KG1 (cell line): ENCODE measurements around the gene BMPR1B.
"Not testable (repeated sequence)": the region's sequence is repeated elsewhere in the genome, so short reads cannot be mapped to it uniquely, and the experiment has no call there.

Experiments used
- DNase-seq: peaks from one replicate; lab custom pipeline; 2025; lab: John Stamatoyannopoulos, UW

Gene BMPR1B

DNA sequence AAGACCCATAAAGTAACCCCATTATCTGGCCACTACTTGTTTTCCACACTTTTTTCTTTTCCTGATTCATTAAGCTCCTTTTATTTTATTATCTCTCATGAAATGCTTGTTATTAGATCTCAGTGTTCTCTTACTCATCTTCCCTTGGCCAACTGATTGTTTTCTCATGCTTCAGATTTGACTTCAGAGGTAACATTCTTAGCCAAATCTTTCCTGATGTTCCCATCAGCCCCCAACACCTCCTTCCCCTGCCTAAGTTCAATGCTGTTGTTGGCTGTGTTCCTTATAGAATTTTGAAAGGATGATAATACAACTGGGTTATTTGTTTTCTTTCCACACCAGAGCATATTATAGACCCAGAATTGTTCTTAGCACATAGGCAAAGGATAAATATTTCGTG lies 75.6 kb downstream of the BMPR1B start:
- DNase-seq, result no peak

DNA sequence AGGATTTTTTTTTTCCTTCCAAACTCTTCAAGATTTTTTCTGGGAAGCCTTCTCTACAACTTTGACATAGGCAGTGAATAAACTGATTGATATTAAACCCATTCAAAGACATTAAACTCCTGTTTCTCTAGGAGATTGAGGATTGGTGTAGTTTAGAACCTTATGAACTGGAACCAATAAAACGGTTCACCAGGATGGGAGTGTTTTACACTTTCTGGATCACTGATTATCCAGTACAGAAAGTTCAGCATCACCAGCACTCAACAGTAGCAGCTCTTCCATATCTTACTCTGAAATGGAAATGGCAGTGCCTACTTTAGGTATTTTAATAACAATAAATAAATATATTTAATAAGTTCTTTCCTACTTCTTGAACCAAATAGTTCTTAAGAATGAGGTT lies 76.7 kb downstream of the BMPR1B start:
- no peak for DNase-seq

DNA sequence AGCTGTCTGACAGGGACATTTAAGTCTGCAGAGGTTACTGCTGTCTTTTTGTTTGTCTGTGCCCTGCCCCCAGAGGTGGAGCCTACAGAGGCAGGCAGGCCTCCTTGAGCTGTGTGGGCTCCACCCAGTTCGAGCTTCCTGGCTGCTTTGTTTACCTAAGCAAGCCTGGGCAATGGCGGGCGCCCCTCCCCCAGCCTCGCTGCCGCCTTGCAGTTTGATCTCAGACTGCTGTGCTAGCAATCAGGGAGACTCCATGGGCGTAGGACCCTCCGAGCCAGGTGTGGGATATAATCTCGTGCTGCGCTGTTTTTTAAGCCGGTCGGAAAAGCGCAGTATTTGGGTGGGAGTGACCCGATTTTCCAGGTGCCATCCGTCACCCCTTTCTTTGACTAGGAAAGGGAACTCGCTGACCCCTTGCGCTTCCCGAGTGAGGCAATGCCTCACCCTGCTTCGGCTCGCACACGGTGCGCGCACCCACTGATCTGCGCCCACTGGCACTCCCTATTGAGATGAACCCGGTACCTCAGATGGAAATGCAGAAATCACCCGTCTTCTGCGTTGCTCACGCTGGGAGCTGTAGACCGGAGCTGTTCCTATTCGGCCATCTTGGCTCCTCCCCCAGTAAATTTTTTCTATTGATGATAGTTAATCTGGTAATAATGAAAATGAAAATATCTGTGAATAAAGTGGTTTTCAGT lies 83.6 kb downstream of the BMPR1B start:
- DNase-seq, result not testable (repeated sequence)

DNA sequence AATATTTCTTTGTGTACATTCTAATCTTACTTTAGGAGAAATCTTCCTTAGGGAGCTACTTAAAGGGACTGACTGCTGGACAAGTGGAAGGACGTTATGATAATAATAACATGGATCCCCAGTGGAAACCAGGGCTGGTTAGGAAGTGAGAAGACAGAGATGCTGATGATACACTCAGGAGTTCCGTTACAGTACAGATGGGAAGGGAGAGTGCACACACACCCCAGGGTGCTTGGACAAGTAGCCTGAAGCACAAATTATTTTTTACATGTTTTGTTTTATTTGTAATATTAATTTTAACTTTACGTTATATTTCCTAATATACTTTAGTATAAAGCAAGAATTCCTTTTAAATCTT lies 84.1 kb downstream of the BMPR1B start:
- DNase-seq, result no peak

DNA sequence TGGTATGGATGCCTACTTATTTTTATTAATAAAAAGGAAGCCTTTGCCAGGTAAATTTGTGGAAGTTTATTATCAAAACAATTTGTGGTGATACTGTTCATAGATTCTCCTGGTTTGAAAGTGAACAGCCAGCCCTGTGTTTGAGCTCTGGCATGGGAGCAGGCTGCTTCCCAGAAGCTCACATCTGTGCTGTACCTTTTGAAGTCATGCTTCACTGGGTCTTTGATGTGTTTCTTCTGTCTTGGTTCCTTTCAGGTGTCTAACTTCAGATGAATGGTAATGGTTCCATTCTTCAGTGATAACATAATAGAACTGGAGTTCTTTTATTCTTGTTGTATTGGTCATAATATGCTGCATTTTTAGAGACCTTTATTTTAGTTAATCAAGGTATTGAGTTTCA lies 85.5 kb downstream of the BMPR1B start:
- DNase-seq, result no peak

DNA sequence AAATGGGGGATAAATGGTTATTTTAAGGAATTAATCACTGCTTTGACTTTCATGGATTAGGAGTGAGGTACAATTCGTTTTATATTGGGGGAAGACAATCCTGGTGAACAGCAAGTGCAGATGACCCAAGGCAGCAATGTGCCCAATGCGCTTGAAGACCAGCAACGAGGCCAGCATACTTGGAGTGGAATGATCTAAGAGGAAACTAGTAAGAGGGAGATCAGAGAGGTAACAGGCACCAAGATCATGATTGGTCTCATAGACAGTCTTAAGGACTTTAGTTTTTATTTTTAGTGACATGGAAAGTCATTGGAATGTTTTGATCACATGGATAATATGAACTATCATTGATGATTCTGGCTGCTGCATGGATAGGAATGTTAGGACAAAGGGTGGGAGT lies 90.6 kb downstream of the BMPR1B start:
- DNase-seq, result no peak

DNA sequence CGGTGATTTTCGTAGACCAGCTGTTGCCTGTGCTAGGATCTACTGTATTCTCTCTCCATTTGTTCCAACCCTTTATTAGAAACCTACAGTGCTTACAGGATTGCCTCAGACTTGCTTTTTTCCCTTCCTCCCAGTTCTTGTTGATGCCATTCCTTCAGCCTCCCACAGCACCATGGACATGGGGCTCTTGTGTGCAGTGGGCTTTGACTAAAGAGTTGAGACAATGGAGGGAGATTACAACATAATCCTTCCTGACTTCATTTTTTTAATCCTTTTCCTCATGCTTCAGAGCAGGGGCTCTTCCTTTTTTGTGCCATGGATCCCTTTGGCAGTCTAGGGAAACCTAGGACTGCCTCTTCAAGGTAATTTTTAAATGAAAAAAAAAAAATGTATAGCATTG lies 92.1 kb downstream of the BMPR1B start:
- no peak for DNase-seq

DNA sequence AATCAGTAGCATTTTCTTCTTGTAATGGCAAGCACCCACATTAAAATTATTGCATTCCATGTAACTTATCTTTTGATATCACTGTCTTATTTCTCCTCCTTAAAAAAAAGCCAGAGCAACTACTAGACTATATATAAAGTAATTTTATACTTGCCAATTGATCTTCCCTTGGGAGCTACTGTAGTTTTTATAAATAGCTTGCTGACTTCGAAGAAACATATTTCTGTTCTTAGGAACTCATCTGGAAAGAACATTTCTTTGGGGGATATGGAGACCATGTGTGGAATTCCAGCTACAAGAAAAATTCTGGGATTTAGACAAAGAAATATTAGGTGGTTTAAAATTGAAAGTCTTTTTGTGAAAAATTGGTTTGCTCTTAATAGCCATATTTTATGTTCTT lies 94.9 kb downstream of the BMPR1B start:
- no peak for DNase-seq

DNA sequence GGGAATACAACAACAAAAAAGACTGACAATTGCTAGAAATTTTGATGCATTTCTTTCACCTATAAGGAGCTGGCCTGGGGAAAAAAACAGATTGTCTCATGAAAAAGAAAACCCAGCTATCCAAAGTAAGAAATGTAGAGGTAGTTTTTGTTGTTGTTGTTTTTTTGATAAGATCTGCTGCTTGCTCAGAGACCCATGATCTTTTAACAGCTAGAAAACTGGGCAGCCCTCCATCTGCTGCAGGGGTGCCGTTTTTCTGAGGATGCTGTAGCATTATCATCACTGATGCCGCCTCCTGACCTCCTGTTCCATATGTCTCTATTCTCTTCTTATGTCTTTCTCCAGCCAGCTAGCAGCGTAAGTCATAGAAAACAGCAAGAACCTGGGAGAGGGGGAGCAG lies 98.3 kb downstream of the BMPR1B start:
- DNase-seq, result no peak

DNA sequence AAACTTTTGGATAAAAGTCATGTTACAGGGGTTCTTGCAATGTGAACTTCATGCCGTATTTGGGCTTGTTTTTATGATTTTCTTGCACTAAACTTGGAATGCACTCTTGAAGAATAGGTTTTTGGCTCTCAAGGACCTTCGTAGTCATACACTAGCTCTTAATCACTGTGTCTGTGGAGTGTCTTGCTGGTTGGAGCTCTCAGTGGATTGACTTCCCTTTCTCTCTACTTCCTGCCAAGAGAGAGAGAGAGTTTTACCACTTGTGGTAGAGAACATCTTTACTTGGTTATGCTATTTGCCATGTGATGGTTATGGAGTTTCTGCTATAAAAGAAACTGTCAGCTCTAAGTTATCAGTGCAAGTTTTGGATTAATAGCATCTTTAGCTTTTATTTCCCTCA lies 112.4 kb downstream of the BMPR1B start:
- no peak for DNase-seq

DNA sequence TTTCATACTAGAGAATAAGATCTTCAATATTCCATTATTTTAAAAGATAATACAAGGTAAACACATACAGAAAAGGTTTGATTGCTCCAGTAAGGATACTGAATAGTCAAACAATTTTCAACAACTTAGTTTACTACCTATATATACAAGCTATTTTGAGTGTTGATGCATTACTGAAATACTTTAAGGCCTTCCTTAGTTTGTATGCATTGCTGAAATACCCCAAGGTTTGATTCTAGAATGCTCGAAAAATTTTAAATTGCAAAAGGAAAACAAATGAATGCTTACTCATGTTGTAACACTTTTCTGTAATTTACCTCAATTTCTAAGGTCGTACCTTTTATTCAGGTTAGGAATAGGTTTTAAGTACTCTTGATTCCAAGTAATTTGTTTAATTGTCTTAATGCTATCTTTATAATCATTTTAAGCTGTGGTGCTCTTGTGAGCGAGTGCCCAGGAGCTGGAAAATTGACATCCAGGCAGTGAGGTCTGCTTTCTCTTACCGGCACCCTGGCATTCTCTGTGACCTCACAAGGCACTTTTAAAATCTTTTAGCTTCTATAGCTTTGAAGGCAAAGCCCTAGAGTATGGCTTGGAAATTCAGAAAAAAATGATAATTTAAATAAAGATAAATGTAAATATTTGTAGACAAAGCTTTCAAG lies 114.0 kb downstream of the BMPR1B start:
- DNase-seq, result no peak

DNA sequence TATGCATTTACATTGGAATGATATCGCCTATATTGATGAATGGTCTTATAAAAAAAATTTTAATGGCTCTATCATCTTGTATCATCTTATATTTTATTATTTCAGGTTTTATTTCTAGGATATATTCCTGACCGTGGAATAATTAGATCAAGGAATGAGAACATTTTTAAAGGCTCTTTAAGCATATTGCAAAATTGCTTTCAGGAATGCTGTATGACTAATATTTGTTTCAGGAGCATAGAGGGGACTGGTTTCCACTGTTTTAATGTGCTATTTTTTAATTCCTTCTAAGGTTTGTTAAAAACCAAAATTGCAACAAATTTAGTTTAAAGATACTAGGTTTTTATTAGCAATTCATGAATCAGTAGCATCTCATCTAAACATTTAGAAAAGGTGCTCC lies 120.2 kb downstream of the BMPR1B start:
- DNase-seq, result no peak

DNA sequence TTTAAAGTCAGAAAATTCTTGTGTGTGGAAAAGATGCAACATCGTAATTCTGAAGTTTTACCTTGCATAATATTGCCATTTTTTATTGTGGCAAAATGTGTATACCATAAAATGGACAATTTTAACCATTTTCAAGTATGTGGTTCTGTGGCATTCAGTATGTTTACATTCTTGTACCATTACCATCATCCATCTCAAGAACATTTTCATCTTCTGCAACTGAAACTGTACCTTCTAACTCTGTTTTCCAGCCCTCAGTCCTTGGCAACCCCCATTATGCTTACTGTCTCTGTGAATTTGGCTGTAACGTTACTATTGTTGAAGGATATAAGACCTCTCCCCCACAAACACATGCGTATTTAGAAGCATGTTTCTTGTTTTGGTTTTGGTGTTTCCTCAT lies 123.2 kb downstream of the BMPR1B start:
- DNase-seq, result no peak

DNA sequence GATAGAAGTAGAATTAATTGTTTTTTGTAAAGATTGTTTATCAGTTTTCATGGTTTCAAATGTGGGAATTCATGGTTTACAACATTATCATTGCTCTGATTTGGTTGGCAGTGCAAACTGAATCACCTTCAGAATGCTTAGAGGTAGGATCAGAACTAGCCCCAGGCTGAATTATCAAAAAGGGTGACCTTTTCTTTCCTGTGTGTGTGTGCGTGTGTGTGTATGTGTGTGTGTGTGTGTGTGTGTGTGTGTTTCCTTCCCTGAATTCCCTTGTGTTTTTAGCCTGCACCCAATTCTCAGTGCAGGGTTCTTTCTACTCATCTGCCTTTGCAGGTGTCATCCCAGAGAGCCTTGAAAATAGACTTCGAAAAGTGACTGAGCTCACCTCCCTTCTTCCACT lies 125.0 kb downstream of the BMPR1B start:
- no peak for DNase-seq

DNA sequence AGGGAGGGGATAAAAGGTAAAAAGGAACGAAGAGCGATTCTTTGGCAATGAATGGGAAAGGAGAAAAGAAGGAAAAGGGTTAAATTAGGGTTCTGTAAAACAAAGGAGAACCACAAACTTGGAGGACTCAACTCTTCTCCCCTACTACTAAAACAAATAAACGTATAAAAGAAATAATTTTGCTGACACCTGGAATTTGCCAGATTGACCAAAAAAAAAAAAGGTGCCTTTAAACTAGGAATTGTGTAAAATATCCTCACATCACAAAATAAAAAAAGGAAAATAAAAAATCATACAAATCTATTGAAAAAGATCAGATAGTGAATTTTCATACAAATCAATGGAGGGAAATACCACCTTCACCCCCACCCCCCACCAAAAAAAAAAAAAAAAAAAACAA lies 129.3 kb downstream of the BMPR1B start:
- DNase-seq, result no peak

DNA sequence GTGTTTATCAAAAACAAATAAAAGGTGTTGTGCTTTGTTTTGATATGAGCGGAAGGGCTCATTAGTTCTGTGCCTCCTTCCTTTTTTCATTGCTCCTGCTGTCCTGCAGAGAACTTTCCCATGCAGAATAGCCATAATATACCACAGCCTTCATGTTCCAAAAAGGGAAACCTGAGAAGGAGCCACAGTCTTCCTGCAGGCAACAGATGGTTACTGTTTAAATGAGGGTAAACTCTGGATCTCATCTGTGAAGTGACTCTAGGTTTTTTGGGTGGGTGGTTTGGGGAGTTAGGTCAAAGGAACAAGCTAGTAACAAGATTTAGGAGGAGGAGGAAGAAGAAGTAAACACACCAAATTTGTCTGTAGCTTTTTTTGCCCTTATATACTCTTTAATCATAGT lies 131.8 kb downstream of the BMPR1B start:
- DNase-seq, result no peak

DNA sequence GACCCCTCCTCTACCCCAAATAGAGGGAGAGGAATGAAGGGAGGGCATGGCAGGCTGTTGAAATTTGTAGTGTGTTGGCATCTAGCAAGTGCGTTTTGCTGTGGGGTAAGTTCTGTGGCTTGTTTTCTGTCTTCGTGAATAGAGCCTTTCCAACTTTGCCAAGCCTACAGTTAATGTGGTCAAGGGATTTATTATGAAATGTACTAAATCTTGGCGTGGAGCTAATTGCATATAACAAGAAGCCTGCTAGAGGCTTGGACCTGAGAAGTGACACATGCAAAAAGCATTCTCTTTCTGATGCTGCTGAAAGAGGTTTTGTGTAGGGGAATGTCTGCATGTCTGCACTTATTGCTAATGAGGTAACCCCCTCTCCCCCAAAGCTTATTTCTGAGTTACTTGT lies 132.2 kb downstream of the BMPR1B start:
- no peak for DNase-seq

DNA sequence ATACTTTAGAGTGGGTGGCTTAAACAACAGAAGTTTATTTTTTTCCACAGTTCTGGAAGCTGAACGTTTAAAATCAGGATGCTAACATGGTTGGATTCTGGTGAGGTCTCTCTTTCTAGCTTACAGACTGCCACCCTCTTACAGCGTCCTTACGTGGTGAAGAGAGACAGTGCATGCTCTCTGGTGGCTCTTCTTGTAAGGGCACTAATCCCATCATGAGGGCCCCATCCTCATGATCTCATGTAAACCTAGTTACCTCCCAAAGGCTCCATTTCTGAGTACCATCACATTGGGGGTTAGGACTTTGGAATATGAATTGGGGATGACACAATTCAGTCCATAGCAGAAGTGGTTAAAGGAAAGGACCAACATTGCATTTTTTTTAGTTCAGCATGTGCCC lies 132.8 kb downstream of the BMPR1B start:
- no peak for DNase-seq

DNA sequence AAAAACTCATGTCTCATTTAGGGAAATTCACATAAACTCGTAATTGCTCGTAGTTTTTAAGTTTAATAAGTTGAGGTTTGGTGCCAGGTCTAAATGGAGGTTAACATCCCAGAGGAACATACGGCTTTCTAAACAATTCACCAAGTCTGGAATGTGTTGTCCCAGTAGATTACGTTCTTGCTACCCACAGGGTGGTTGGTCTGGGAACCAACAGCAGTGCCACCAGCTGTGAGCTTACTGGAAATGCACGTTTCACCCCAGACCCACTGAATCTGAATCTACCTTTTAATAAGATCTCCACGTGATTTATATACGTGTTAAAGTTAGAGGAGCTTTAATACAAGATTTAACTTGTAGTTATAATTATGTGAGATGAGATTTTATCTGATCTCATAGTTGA lies 134.3 kb downstream of the BMPR1B start:
- DNase-seq, result no peak

DNA sequence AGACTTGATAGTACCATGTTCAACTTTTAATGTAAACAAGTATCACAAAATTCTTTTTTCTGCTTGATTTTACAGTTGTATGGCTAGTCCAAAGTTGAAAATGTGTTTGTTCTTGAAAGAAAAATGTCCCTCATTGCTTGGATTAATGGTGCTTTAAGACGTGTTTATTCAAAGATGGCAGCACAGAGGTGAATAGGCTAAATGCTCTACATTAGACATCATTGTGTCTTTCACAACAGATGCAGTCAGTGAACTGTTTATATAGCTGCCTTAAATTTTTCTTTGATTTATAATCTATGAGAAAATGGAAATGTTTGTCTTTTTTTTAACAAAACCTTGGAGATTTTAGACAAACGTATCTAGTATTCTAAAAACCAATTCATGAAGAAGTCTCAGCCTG lies 137.3 kb downstream of the BMPR1B start:
- DNase-seq, result no peak

DNA sequence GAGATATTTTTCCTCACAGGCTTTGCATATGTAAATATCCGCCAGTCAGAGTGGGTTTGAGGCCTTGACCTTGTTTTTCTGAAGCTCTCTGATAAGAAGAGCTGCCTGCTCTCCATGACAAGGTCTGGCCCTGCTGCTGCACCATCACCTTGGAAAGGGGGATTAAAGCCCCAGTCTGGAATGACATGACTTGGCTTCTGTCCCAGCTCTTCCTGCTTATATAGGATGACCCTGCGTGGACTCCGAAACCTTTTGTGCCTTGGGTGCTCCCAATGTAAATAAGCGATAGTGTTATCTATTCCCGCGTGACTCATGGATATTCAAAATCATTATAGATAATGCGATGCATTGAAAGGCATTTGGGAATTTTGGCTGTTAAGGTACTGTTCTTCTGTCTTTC lies 139.3 kb downstream of the BMPR1B start:
- DNase-seq, result no peak

DNA sequence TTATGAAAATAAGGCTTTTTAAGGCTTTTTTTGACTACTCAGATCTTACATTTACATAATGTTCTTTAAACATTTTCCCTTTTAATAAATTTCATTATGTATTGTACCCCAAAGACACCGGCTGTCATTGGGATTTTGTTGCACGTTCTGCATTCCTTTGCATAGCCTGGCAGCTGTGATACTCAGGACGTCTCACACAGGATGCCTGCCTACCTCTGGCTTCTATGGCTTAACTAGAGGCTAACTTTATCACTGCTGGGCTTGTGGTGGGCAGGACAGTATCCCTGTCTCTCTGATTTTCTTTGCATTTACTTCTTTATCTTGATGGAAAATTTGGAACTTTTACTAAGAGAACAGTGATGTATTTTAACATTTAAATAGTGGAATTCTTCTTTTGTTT lies 147.8 kb downstream of the BMPR1B start:
- no peak for DNase-seq

DNA sequence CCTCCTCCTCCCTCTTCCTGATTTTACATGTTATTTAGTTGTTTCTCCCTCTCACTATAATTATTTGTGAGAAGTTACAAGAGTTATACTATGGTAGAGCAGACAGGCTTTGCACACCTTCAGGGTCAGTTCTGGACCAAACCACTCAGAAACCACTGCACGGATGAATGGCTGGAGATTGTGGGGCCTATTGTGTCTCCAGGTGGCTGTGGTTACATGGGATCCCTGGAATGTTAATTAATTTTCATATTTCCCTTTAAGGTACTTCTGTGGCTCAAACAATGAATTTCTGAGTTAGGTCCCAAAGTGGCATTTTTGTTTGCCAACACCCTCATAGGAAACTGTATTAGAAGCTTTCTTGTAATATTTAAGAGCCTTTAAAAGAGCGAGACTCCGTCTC lies 151.9 kb downstream of the BMPR1B start:
- no peak for DNase-seq

DNA sequence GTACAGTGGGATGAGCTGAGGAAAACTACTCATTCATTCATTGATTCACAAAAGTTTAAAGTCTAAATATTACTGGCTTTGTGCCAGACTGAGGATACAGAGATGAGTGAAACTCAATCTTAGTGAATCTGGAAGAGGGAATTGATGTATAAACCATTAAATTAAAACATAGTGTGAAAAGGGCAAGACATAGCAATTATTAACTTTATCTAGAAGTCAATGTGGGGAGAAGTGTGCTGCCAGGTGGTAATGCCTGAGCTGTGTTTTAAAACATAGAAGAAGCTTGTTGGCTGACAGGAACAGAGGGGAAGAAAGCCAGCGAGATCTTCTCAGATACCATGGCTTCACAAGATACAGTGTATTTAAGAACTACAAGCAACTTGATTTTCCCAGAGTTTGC lies 153.4 kb downstream of the BMPR1B start:
- DNase-seq, result no peak
